ENCODE measurements around the gene CAMTA1. TPM values are rescaled to one million over a fixed set of nuclear protein-coding genes. Genes with fewer than 3 reads are reported as not detected.

Gene CAMTA1
- total and polyA plus RNA-seq, 8 donors, result 13.0 to 54.2 (median 23.6) TPM

Other genes with a start within 250 kb of the CAMTA1 start
- gene NOL9, start 230.9 kb upstream of the CAMTA1 start, total RNA-seq, result 10 to 100 TPM; 10.3 to 15.1 (median 12.6) TPM
- 1 to 10 TPM; 7.5 to 8.0 TPM for gene NOL9, start 230.9 kb upstream of the CAMTA1 start, polyA plus RNA-seq
- gene TAS1R1, start 230.1 kb upstream of the CAMTA1 start, total RNA-seq, result not detected
- not detected for gene TAS1R1, start 230.1 kb upstream of the CAMTA1 start, polyA plus RNA-seq
- gene ZBTB48, start 205.5 kb upstream of the CAMTA1 start, total RNA-seq, result 10 to 100 TPM; 15.2 to 25.1 (median 16.9) TPM
- gene ZBTB48, start 205.5 kb upstream of the CAMTA1 start, polyA plus RNA-seq, result 100 to 1,000 TPM; 118 to 143 TPM
- gene KLHL21, start 182.6 kb upstream of the CAMTA1 start, total RNA-seq, result 10 to 100 TPM; 10.8 to 31.3 (median 18.4) TPM
- 10 to 100 TPM; 11.3 to 13.7 TPM for gene KLHL21, start 182.6 kb upstream of the CAMTA1 start, polyA plus RNA-seq
- gene PHF13, start 171.7 kb upstream of the CAMTA1 start, total RNA-seq, result 1 to 10 TPM; 4.0 to 8.3 (median 4.7) TPM
- gene PHF13, start 171.7 kb upstream of the CAMTA1 start, polyA plus RNA-seq, result 1 to 10 TPM; 4.5 to 8.0 TPM
- gene THAP3, start 160.6 kb upstream of the CAMTA1 start, total RNA-seq, result 10 to 100 TPM in 1 of 6 donors, 1 to 10 TPM in 5; 6.9 to 11.6 (median 8.9) TPM
- 10 to 100 TPM; 21.9 to 28.0 TPM for gene THAP3, start 160.6 kb upstream of the CAMTA1 start, polyA plus RNA-seq
- gene DNAJC11, start 83.6 kb upstream of the CAMTA1 start, total RNA-seq, result 10 to 100 TPM; 14.9 to 22.9 (median 18.3) TPM
- gene DNAJC11, start 83.6 kb upstream of the CAMTA1 start, polyA plus RNA-seq, result 10 to 100 TPM; 29.0 to 30.6 TPM